Activated T-cell treated with anti-CD3 and anti-CD28 coated beads for 24 hours (primary cell): ENCODE results near the gene MARCHF2.

ENCODE experiments used
- DNase-seq: peaks from one replicate; pipeline ENCODE4 v3.0.0-alpha.2; 2020; ENCODE audit warnings: low read depth

MARCHF2 gene

DNA sequence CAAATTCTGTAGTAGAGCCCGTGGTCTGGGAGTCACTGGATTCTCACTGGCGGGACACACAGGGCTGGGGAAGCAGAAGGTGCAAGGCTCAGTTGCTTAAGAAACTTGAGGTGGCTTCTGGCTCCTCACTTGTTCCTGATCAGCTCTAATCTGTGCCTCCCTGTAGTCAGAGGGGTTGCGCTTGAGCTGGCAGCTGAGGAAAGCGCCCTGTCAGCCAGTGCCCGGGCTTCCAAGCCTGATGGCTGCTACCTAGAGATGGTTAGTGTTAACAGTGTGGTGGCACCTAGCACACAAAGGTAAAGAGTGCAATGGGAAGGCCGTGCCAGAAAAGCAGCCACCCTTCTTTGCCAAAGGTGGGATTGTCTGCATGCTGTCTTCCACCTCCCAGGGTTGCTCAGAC is 40.5 kb downstream of the MARCHF2 start:
- no peak for DNase-seq

DNA sequence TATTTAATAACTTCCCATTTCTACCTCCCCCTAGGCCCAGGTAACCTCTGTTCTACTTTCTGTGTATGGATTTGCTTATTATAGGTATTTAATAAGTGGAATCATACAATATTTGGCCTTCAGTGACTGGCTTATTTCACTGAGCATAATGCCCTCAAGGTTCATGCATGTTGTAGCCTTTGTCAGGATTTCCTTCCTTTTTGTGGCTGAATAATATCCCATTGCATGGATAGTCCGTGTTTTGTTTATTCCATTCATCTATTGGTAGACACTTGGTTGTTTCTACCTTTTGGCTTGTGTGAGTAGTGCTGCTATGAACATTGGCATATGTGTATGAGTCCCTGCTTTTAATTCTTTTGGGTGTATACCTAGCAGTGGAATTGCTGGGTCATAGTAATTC is 41.1 kb downstream of the MARCHF2 start:
- DNase-seq, result no peak

- no peak for DNase-seq
Measured at GRCh38 chr19:8455018-8455417, 41.9 kb downstream of the MARCHF2 start.

DNA sequence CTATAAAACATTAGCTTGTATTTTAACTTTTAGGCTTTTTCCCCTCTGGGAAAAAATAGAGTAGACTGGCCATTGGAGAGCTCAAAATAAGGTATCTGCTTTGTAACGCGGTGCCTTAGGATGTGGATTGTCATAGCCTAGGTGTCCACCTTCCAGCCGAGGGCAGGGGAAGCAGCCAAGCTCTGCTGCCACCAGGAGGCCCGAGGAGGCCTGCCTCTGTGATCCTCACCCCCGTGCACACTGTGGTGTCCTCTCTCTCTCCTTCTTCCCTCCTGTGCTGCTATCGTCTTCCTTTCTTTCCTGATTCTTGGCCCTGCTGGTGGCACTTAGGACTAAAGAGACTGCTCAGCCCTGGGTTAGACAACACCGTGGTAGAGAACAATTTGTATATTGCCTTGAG is 43.0 kb downstream of the MARCHF2 start:
- DNase-seq, result no peak

DNA sequence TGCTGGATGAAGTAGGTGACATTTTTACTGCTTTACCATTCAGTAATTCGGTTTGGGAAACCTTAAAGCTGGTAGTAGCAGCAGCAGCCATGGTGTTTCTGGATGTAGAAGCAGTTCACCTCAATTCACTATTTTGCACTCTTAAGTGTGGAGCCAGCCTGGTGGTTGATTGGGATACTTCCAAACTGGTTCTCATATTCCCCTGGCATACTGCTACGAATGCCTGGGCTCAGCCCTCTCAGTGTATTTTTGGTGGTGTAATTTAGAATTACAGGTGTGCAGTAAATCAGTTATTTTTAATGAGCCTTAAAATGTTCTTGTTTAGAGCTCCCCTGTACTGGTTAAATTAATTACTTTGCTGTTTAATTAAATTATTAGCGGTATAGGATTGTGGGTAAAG is 44.1 kb downstream of the MARCHF2 start:
- no peak for DNase-seq

- DNase-seq, result no peak
Measured at GRCh38 chr19:8457827-8458226, 44.7 kb downstream of the MARCHF2 start.

DNA sequence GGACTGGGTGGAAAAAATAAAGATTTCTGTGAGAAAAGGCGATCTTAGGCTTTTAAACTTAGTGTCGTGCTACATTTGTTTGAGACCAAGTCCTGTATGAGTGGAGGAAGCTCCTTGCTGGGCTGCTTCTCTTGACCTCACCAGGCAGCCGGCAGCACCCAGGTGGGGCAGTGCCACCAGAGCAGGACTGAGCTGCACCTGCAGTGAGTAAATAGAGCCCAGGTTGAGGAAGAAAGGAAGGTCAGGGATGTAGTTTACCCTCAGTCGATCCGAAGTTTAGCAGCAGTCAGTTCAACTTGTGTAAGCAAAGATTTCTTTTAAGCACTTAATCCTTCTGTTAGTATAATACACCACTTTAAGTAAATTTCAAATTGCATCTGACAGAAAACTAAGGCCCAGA is 45.3 kb downstream of the MARCHF2 start:
- no peak for DNase-seq

DNA sequence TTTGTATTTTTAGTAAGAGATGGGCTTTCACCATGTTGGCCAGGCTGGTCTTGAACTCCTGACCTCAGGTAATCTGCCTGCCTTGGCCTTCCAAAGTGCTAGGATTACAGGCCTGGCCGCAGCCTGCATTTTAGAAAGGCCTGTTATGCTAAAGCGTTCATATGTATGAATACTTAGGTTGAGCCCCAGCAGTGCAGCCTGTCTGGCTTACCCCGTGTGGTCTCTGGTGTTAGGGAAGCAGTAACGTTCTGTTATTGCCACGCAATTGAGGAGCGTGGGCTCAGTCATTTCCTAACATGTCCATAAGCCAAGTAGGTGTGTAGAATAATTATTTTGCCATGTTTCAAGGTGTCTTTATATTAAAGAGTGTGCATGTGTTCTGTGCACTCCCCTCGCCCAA is 46.0 kb downstream of the MARCHF2 start:
- DNase-seq, result no peak

- DNase-seq, result no peak
Measured at GRCh38 chr19:8459520-8460270, 46.6 kb downstream of the MARCHF2 start.

GRCh38 chr19:8460516-8461298 is 47.6 kb downstream of the MARCHF2 start:
- no peak for DNase-seq

DNA sequence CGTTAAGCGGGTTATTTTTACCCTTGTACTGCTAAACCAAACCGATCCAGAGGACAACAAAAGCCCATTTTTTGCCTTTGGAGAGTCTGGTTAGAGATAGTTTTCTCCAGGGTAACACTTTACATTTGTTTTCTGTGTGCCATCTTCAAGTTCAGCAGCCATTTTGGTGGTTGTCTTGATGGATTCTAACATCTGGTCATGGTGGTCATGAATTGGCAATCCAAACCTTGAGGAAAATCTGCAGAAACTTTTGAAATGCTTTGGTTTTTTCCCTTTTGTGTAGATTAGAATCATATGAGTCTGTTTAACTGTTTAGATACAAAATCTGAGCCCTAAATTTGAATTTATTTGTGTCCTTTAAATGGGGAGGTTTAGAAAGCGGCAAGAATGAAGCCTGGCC is 48.3 kb downstream of the MARCHF2 start:
- DNase-seq, result no peak

DNA sequence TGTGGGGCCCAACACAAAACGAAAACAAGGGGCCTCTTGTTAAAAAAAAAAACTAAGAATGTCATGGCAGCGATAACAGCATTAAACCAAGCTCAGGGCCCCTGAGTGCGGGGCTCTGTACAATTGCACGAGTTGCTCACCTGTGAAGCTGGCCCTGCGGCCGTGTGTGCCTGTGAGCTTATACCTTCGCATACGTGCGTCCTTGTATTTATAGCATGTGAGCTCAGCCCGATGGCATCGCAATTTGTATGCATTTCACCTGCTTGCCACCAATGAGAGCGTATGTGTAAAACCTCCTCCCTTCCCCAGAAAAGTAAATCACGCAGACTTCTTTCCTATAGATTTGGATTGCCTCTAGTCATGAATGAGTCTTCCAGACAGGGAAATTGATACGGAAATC is 48.8 kb downstream of the MARCHF2 start:
- no peak for DNase-seq

DNA sequence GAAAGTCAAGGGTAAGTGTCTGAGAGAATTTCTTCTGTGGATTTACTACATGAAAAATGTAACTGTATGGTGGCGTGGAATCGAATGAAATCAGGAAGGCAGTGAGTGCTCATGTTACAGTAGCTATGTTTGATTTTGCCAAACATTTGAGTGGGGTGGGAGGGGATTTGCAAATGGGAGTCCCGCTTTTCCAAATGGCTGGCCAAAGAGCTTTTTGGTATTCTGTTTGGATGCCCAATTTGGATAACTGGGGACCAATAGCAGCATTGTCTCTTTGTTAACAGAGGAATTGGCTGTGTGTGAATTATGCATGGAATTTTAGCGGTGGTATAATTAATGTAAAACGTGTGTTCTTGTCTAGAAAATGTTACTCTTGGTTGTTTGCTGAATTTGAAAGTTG is 49.5 kb downstream of the MARCHF2 start:
- DNase-seq, result no peak

GRCh38 chr19:8463365-8463764 is 50.3 kb downstream of the MARCHF2 start:
- no peak for DNase-seq

- no peak for DNase-seq
Measured at GRCh38 chr19:8466018-8466417, 52.9 kb downstream of the MARCHF2 start.

GRCh38 chr19:8468124-8468523 is 55.0 kb downstream of the MARCHF2 start:
- DNase-seq, result no peak

DNA sequence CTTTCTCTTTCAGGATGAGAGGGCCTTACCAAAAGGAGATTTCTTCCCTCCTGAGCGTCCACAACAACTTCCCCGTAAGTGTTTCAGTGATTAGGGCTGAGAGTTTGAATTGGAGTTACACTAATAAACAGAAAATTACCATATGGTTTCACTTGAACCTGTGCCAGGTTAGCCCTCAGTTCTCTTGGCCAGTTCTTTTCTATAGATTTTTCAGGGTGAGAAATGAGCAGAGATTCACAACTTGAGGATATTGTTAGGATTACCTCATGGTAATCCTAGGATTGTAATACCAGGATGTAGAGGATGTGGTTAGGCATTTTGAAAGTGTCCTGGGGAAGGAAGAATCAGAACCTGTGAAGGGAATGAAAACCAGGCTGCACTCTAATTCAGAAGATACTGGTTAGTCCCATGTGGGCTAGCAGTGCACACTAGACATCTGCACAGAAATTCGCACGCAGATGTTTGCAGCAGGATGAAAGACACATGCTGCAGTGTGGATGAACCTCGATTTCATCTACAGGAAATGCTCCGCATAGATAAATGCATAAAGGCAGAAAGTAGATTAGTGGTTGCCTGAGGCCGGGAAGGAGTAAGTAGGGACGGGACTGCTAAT is 55.8 kb downstream of the MARCHF2 start:
- DNase-seq, result no peak

DNA sequence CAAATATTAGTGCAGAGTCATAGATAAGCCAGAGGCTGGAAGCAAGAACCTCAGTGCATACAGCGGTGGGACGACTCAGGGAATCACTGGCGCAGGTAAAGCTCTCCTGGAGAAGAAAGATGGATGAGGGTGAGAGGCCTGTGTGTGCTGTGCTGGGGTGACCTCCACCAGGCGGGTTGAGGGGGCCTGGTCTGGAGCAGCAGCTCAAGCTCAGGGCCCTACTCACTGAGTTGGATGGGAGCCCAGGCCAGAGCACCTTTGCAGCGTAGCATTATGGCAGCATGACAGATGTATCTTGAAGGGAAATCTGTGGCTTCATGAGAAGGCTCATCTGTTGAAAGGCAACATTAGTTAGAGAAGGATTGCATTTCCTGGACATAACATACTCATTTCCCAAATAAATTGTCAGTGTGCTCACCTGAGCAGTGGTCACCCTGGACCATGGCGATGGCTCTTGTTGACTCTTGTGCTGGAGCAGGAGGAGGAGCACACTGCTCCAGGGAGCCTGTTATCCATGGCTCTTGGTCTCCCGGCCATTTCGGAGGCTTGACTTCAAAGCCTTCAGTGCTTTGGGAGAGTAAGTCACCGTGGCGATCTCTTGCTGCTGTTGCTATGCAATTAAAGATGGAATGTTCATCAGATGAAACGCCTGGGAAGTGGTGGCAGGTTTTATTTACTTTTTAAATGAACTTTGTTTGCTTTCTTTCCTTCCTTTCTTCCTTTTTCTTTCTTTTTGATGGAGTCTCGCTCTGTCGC is 56.7 kb downstream of the MARCHF2 start:
- DNase-seq, result no peak

DNA sequence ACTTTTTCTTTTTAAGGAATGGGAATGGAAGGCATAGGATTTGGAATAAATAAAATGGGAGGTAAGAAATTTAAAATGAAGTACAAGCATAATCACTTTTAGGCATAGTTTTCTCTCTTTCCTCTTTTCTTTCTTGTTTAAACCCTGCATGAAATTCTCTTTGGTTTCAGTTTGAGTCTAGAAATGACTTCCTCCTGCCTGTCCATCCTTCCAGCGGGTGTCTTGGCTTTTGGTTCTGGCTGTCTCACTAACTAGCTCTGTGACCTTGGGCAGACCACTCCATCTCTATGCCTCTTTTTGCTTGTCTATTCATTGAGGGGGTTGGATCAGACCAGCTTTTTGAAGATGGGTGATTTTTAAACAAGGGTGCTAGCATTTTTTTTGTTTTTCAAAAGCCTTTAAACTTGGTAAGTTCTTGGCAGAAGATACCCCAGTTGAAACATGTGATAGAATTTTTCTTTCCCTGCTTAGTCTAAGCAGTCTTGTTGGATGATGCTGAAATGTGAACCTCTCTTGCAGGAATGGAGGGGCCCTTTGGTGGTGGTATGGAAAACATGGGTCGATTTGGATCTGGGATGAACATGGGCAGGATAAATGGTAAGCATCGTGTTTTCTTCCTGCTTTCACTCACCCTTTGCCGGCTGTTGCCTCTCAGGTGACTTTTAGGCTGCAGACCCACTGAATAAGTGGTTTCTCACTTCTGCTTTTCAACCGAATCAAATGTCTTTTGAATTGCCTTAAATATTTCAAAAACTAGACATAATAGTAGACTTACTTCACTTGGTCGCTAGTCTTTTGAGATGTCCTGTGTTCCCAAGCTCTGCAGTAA is 60.8 kb downstream of the MARCHF2 start:
- no peak for DNase-seq

DNA sequence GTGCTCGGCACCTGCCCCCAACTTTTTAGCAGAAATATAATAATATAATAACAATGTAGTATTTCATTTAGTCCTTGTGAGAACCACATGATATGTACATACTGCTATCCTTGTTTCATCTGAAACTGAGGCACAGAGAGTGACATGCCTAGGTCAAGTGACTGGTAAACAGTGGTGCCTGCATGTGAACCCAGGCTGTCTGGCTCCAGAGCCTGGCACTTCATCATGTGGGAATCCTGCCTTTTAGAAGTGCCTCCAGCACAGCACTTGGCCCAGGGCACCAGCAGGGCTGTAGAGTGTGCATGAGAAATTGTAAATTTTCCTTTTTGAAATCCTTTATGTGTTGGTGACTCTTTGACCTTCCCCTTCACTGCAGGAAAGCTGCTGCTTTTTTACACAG is 61.9 kb downstream of the MARCHF2 start:
- DNase-seq, result no peak

DNA sequence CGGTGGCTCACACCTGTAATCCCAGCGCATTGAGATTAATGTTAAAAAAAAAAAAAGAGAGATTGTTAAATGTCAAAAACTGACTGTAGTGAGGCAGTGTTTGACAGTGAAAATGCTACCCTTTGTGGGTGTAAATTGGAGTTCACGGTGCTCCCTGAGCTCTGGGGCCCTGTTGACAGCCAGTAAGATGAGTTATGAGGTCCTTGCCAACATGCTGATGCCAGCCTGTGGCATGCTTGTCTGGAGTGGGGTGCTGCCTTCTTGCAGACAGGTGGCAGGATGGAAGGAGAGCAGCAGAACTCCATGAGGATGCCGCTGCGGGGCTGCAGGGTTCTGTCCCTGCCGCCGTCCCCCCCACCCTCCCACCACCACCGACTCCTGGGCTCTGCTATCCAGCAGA is 63.4 kb downstream of the MARCHF2 start:
- no peak for DNase-seq

- DNase-seq, result no peak
Measured at GRCh38 chr19:8477889-8478288, 64.8 kb downstream of the MARCHF2 start.
